NCI-H2029 (cell line): Measurements from ENCODE around the gene CCDC150.
"Not testable (repeated sequence)": the region's sequence is repeated elsewhere in the genome, so short reads cannot be mapped to it uniquely, and the experiment has no call there.

Experiments used
- DNase-seq: peaks from one replicate; lab custom pipeline; 2025; lab: John Stamatoyannopoulos, UW

The CCDC150 gene

GRCh38 chr2:196638765-196639164 lies 750 bp upstream of the CCDC150 start:
- DNase-seq = no peak

GRCh38 chr2:196640031-196640548 lies 575 bp downstream of the CCDC150 start:
- DNase-seq = no peak

DNA sequence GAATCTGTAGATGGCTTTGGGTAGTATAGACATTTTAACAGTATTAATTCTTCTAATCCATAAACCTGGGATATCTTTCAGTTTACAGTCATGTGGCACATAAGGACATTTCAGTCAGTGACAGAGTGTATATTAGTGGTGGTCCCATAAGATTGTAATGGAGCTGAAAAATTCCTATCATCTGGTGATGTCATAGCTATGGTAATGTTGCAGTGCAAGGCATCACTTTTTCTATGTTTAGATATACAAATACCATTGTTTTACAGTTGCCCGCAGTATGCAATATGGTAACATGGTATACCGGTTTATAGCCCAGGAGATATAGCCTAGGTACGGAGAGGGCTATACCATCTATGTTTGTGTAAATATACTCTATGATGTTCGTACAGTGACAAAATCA lies 9.7 kb downstream of the CCDC150 start:
- DNase-seq = no peak

GRCh38 chr2:196651387-196652094 lies 12.0 kb downstream of the CCDC150 start:
- DNase-seq = no peak

- DNase-seq = no peak
These were observed 13.4 kb downstream of the CCDC150 start for GRCh38 chr2:196652869-196653268.

DNA sequence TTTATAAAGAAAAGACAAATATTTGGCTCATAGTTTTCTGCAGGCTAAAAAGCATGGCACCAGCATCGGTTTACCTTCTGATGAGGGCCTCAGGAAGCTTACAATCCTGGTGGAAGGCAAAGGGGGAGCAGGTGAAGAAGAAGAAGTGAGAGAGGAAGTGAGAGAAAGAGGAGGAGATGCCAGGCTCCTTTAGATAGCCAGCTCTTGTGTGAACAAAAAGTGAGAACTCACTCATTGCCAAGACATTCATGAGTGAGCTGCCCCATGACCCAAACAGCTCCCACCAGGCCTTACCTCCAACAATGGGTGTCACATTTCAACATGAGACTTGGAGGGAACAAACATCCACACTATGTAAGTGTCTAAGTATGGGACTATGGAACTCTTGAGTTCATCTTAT lies 14.3 kb downstream of the CCDC150 start:
- no peak for DNase-seq

DNA sequence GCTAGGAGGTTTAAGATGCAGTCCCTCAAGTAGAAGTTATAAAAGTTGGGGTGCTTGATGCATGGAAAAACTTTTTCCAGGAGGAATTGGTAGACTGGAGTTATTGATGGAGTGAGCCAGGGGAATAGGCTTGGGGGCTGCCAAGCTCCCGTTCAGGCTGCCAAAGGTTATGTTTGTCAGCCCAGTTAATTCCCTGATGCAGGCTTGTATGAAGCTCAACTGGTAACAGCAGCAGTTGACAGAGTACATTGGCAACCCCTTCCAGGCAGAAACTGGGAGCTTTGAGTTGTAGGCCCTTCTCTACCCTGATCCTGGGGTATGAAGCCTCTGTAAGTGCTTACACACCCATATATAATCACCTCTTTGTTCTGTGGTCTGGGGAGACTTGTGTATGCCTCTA lies 16.2 kb downstream of the CCDC150 start:
- no peak for DNase-seq

- DNase-seq = no peak
These were observed 17.8 kb downstream of the CCDC150 start for GRCh38 chr2:196657333-196657732.

DNA sequence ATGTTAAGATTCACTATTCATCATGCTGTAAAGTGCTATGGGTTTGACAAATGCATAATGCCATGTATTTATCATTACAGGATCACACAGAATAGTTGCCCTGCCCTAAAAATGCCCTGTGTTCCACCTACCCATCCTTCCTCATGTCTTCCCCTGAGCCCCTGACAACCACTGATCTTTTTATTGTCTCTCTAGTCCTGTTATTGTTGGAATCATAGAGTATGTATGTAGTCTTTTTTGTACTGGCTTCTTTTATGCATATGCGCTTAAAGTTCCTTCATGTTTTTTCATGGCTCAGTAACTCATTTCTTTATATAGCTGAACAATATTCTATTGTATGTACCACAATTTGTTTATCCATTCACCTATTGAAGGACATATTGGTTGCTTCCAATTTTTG lies 20.3 kb downstream of the CCDC150 start:
- no peak for DNase-seq

DNA sequence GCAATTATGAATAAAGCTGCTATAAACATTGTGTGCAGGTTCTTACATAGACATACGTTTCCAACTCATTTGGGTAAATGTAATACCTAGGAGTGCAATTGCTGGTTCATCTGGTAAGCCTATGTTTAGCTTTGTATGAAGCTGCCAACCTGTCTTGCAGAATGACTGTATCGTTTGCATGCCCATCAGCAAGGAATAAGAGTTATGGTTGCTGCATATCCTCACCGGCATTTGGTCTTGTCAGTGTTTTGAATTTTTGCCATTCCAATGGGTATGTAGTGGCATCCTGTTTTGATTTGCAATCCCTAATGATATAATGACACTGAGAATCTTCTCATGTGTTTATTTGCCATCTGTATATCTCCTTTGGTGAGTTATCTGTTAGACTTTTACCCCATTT lies 20.7 kb downstream of the CCDC150 start:
- DNase-seq = no peak

DNA sequence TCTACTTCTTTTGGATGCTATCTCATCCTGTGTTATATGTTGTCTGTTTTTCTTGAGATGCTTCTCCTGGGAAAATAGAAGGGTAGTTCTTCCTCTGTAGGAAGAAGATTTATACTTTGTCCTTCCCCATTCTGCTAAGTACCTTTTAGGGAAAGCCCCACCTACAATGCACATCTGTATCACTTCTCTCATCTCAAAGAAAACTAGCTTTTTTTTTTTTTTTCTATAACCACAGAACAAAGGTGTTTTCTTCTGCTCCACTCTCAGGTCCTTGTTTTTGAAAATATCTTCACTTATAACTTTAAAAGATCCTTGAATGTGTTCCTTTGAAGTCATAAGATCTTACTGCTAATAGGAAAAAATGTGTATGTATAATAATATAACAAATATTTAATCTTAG lies 30.8 kb downstream of the CCDC150 start:
- no peak for DNase-seq

DNA sequence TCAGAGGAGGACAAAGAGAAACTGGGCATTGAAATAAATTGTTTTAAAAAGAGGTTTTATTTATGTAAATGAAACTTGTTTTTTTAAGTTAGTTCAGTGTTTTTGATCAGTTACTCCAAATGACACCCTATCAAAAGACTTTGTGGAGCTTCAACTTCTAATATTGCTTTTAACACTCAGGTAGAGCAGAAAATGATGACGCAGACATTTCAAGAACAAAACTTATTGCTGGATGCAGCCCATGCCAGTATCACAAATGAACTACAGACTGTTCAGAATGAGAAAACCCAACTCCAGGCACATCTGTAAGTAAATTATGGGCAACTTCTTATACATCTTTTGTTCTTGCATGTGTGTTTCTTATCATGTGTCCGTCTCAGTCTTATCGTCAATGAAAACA lies 36.4 kb downstream of the CCDC150 start:
- DNase-seq = no peak

- peak; percentile 0 for DNase-seq
These were observed 37.9 kb downstream of the CCDC150 start for GRCh38 chr2:196677404-196677803.

DNA sequence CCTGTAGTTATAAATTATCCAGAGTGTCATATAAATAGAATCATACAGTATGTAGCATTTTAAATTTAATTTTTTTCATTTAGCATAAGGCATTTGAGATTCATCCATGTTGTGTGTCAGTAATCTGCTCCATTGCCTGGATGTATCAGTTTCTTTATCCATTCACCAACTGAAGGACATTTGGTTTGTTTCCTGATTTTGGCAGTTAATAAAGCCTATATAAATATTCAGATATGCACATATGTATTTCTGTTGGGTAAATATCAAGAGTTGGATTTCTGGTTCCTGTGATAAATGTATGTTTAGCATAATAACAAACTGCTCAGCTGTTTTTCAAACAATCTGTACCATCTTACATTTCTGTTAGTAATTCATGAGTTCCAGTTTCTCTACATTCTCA lies 39.9 kb downstream of the CCDC150 start:
- no peak for DNase-seq

GRCh38 chr2:196681510-196681909 lies 42.0 kb downstream of the CCDC150 start:
- DNase-seq = no peak

- DNase-seq = no peak
These were observed 46.3 kb downstream of the CCDC150 start for GRCh38 chr2:196685792-196686191.

GRCh38 chr2:196686737-196687136 lies 47.2 kb downstream of the CCDC150 start:
- DNase-seq = not testable (repeated sequence)

GRCh38 chr2:196696423-196697079 lies 57.0 kb downstream of the CCDC150 start:
- DNase-seq = no peak

- DNase-seq = no peak
These were observed 58.3 kb downstream of the CCDC150 start for GRCh38 chr2:196697825-196698224.

- DNase-seq = no peak
These were observed 63.1 kb downstream of the CCDC150 start for GRCh38 chr2:196702641-196703040.

- DNase-seq = no peak
These were observed 64.2 kb downstream of the CCDC150 start for GRCh38 chr2:196703695-196704094.

DNA sequence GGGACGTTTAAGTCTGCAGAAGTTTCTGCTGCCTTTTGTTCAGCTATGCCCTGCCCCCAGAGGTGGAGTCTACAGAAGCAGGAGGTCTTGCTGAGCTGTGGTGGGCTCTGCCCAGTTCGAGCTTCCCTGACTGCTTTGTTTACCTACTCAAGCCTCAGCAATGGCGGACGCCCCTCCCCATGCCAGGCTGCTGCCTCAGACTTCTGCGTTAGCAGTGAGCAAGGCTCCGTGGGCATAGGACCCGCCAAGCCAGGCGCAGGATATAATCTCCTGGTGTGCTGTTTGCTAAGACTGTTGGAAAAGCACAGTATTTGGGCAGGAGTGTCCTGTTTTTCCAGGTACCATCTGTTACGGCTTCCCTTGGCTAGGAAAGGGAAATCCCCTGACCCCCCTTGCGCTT lies 70.5 kb downstream of the CCDC150 start:
- DNase-seq = not testable (repeated sequence)

GRCh38 chr2:196711625-196712024 lies 72.1 kb downstream of the CCDC150 start:
- DNase-seq = no peak

DNA sequence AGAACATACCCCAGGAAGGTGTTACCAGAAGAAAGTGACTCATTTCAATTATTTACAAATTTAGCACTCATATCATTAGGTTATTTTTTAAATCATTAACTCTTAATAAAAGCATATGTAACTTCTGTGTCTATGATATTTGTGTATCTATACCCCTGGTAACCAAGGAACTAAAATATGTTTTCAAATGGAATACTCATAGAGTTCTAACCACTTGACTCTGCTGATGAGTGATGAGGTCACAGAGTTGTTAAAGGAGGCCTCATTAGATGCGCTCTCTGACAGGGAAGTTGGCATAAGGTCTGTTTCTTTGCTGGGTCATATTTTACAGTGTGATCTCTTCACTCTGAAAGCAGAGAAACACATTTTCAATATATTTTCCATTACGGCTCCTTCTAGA lies 73.4 kb downstream of the CCDC150 start:
- no peak for DNase-seq
